Sciatic nerve (tissue), 2 donors: ENCODE results near the gene CCDC8. TPM values are rescaled to one million over a fixed set of nuclear protein-coding genes. Genes with fewer than 3 reads are reported as not detected.
A peak's percentile ranks its signal among the peaks of the same experiment; 100 is the strongest.
"Not testable (repeated sequence)": the region's sequence is repeated elsewhere in the genome, so short reads cannot be mapped to it uniquely, and the experiment has no call there.

Experiments used
- ATAC-seq: fragments of 200-7000 bp; cut with Tn5 transposase; one replicate; pipeline ENCODE4 v1.9.1; 2020; ENCODE audit warnings: mild to moderate bottlenecking, moderate library complexity
- DNase-seq: peaks from one replicate; pipeline ENCODE4 v3.0.0-alpha.2; 2020; ENCODE audit warnings: low spot score
- intact Hi-C: fragments of 100-400 bp; cut with DNase I; formaldehyde crosslinking; loops from one replicate; pipeline ENCODE4 v1.14.2; 2022
- total RNA-seq: library from RNA; stranded (reverse); fragmentation: NEBNext Ultra II Directional; extraction: Animal tissue kit (Norgen Biotek cat#: 25700); gene quantifications from one replicate; pipeline ENCODE4 v1.2.1, GENCODE V29; 2021
- donor health status: DM: no; HTN: no; CAD: no.
- donor health status: DM: no; HTN: no; CAD: no.

Gene CCDC8
- total RNA-seq, 1 donor from 2014 or later, result 9.0 TPM

DNA sequence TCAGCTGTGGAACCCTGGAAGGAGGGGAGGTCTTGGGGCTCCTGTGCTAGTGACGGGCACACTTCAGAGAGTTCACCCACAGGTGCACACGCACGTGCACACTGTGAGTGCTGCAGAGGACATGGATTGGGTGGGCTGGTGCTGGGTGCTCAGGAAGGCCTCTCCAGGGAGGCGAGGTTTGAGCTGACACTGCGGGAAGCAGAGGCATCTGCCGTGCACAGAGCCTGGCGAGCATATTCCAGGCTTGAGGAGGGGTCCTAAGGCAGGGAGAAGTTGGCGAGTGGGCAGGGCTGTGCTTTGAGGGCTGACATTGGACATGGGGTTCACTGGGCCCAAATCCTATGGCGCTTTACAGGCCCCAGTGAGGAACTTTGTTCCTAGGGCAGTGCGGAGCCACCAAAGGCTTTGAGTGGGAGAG, 25.6 kb downstream of the CCDC8 start:
- DNase-seq (no peak), ATAC-seq (no peak)
- intact Hi-C loops, result no loop called here

DNA sequence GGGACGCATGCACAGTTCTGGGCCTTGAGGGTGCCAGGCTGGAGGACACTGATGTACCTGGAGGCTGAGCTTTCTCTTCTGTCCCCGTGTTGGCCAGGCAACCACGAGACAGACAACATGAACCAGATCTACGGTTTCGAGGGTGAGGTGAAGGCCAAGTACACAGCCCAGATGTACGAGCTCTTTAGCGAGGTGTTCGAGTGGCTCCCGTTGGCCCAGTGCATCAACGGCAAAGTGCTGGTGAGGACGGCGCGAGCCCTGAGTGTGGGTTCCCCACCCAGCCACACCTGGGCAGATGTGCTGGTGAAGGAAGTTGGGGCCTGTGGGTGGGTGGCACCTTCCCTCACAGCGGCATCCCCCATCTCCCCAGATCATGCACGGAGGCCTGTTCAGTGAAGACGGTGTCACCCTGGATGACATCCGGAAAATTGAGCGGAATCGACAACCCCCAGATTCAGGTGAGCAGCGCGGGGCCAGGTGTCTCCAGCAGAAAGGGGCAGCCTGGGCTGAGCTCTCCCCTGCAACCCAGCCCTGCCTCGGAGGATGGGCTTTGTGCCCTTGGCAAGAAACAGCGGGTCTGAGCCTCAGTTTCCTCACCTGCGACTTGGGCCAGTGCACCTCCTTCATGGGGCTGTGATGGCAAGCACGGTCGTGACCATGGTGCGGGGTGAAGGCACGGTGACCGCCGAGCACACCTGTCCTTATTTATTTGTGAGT, 26.2 kb downstream of the CCDC8 start:
- intact Hi-C loops, result no loop called here
- ATAC-seq, result no peak
- peak; percentile 57 for DNase-seq

DNA sequence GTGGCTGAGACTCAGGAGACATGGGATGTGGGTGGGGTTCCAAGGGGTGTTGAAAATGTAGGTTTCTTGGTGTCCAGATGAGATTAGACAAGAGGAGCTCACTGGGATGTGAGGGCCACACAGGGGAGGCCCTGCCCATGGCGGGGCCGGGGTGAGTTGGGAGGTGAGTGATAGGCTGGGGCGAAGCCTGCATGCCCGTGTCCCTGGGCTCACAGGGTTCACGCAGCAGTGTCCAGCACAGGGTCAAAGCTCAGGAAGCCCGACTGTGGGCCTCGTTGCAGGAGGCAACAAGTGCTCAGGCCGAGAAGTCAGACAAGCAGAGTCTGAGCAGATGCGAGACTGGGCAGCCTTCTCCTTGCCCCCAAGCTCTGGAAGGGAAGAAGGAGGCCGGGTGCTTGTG, 27.2 kb downstream of the CCDC8 start:
- DNase-seq (peak; percentile 42), ATAC-seq (no peak)
- intact Hi-C loops, result no loop called here

DNA sequence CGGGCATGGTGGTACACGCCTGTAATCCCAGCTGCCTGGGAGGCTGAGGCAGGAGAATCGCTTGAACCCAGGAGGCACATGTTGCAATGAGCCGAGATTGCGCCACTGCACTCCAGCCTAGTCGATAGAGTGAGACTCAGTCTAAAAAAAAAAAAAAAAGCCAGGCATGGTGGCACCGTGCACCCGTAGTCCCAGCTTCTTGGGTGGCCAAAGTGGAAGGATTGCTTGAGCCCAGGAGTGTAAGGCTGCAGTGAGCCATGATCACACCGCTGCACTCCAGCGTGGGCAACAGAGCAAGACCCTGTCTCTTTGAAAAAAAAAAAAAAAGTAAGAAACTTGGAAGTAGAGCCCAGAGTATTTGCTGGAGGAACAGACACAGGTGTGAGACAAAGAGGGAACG, 27.7 kb downstream of the CCDC8 start:
- DNase-seq (no peak), ATAC-seq (no peak)
- intact Hi-C loops, result no loop called here

DNA sequence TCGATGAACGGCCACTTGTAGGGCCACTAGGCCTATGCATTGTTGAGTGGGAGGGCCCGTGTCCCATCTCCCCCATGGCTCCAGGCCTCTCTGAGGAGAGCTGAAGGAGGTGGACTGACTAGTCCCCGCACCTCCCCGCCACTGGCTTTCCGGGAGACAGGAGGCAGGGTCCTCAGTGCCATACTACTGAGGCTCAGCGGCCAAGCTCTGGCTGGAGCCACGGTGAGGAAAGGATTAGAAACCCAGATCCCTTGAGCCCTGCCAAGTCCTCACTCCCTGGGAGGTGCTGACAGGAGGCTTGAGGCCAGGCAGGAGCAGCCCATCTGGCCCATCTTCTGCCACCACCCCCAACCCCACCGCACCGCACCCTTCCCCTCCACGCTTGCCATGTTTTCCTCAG, 29.0 kb downstream of the CCDC8 start:
- ATAC-seq (no peak), DNase-seq (peak; percentile 47)
- intact Hi-C loops, result no loop called here

DNA sequence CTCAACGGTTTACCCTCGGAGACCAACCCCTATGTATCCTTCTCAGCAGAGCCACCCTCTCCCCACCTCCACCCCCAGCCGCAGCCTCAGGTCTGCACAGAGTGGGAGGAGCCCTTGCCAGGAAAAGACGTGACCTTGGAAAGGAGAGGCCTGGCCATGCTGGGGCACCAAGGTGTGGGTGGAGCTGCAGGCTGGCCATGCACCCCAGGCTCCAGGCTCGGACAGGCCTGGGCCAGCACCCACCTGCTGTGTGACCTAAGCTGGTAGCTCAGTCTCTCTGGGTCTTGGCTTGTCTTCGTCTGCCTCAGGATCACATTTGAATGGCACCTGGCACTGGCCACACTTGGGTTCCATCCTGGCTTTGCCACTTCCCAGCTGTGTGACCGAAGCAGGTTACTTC, 29.5 kb downstream of the CCDC8 start:
- DNase-seq (peak; percentile 42), ATAC-seq (no peak)
- intact Hi-C loops, result no loop called here

DNA sequence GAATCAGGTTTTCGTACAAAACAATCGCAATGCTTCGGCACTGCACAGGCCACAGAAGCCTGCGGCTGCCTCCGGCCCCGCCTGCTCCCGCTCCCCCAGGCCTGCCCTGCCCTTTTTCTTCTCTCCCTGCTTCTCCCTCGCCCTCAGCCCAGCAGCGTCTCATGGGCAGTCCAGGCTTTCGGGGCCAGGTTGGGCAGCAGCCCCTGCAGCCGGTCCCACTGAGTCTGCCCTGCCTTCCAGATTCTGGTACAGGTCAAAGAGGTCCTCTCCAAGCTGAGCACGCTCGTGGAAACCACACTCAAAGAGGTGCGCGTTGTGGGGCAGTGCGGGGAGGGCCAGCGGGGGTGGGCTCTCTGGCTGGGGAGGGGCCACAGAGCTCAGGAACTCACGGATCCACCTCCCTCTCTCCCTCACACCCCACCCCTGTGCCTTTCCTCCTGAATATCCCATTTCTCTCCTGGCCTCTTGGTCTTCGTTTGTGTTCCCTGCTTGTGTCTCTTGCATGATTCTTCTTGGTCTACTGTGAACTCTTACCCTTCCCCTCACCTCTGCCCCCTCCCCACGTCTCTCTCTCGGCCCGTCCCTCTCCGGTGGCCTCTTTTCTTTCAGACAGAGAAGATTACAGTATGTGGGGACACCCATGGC, 30.1 kb downstream of the CCDC8 start:
- intact Hi-C loops, result no loop called here
- DNase-seq (peak; percentile 48), ATAC-seq (no peak)

DNA sequence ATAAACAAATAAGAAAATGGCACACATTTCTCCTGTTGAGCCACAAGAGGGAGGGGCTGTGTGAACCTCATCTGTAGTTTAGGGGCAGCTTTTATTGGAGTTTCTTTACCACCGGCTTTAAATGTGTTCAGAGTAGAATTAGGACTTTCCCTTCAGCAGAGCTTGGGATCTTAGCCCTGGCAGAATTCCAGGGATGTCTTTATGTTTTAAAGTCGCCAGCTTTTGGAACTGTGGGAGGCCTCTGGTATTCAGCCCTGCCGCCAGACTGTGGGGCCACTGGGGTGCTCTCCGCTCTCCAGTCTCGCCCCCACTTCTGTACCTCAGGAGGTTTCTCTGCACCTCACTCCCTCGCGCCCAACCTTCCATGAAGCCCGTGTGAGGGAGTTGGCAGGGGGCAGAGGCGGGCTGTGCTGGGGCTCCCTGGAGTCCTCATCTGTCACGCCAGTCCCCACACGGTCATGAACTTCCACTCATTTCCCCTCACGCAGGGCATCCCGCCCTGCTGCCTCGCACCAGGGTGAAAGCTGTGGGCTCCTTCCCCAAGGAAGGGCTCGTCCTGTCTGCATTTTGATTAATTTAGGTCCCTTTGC, 31.5 kb downstream of the CCDC8 start:
- intact Hi-C loops, result no loop called here
- DNase-seq (no peak), ATAC-seq (no peak)

DNA sequence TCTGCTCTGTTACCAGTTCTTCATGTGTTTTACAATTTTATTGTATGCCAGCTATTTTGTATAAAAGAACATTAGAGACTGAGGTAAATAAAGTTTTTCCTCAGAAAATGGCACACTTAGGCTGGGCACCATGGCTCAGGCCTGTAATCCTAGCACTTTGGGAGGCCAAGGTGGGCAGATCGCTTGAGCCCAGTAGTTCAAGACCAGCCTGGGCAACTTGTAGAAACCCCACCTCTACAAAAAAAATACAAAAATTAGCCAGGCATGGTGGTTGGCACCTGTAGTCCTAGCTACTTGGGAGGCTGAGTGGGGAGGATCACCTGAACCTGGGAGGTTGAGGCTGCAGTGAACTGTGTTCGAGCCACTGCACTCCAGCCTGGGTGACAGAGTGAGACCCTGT, 32.0 kb downstream of the CCDC8 start:
- ATAC-seq (no peak), DNase-seq (no peak)
- intact Hi-C loops, result no loop called here

DNA sequence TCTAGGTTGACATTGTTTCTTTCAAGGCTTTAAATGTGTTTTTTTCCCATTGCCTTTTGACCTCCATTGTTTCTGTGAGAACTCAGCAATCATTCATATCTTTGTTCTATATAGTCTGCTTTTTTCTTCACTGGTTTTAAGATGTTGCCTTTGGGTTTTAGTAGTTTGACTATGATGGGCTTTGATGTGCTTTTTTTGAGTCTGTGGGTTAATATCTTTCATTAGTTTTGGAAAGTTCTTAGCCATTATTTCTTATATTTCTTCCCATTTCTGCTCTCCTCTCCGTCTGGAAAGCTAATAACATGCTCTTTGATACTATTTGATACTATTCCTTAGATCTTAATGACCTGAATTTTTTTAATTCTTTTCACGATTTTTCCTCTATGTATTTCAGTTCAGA, 32.7 kb downstream of the CCDC8 start:
- DNase-seq, result no peak
- no peak for ATAC-seq
- intact Hi-C loops, result no loop called here

DNA sequence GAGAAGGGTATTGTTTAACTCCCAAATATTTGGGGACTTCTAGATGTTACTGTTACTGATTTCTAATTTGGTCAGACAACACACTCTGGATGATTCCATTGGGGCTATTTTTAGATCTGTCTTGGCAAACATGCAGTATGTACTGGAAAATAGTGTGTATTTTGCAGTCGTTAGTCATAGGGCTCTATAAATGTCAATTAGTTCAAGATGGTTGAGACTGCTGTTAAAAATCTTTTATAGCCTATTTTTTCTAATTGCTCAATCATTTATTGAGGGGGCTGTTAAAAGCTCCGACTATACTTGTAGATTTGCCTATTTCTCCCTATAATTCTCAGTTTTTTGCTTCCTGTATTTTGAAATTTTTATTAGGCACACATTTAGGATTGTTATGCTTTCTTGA, 35.1 kb downstream of the CCDC8 start:
- peak; percentile 80 for ATAC-seq
- no peak for DNase-seq
- intact Hi-C loops, result no loop called here

DNA sequence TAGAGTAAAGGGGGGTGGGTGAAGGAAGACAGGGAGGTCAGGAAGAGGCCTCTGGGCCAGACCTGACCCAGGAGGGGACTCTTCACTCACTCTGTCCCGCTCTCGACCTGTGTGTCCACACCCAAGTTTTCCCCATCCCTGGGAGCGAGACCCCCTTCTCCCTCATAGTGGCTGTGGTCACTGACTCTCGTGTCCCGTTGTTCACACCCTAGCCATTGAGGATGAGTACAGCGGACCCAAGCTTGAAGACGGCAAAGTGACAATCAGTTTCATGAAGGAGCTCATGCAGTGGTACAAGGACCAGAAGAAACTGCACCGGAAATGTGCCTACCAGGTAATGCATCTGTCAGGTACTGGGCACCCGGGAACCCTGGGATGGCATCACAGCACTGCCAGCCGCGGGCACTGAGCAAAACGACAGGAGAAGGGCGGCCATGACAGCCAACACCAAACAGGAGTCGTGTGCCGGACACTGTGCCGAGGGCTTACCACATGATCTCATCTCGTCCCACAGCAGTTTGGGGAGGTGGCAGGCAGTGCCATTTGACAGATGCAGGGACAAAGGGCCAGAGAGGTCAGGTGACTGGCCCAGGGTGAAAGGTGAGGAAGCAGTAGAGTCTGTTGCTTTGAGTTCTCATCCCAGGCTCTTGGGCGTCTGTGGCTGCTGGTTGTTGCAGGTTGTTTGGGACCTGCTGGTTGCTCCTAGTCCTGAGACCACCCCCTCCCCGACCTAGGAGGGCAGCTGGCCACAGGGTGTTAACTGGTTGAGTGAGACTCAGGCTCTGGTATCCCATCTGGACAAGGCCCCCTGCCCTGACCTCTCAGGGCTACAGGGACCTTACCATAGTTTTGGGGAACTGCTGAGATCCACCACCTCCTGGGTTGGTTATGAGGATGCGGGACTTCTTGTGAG, 36.9 kb downstream of the CCDC8 start:
- intact Hi-C loops, result no loop called here
- no peak for ATAC-seq
- DNase-seq, result peak; percentile 56

DNA sequence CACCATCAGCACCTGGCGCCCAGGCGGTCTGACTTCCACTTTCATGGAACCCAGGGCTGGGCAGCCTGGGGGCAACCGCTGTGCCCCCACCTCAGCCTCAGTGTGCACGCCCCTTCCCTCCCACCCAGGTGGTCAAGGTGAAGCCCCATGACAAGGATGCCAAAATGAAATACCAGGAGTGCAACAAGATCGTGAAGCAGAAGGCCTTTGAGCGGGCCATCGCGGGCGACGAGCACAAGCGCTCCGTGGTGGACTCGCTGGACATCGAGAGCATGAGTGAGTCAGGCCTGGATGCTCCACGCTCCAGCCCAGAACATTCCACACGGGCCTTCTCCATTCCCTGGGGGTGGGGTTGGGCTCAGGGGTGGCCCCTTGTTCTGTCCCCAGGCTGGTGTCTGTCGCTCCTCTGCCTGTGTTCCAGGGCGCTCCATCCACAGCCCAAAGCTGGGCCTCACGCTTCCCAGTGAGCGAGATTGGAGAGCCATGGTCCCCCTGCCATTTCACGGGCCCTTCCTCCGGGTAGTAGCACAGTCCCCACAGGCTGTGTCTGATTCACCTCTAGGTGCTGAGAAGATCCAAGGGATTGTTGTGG, 37.8 kb downstream of the CCDC8 start:
- ATAC-seq, intact Hi-C loops: not testable (repeated sequence)
- peak; percentile 31 for DNase-seq

DNA sequence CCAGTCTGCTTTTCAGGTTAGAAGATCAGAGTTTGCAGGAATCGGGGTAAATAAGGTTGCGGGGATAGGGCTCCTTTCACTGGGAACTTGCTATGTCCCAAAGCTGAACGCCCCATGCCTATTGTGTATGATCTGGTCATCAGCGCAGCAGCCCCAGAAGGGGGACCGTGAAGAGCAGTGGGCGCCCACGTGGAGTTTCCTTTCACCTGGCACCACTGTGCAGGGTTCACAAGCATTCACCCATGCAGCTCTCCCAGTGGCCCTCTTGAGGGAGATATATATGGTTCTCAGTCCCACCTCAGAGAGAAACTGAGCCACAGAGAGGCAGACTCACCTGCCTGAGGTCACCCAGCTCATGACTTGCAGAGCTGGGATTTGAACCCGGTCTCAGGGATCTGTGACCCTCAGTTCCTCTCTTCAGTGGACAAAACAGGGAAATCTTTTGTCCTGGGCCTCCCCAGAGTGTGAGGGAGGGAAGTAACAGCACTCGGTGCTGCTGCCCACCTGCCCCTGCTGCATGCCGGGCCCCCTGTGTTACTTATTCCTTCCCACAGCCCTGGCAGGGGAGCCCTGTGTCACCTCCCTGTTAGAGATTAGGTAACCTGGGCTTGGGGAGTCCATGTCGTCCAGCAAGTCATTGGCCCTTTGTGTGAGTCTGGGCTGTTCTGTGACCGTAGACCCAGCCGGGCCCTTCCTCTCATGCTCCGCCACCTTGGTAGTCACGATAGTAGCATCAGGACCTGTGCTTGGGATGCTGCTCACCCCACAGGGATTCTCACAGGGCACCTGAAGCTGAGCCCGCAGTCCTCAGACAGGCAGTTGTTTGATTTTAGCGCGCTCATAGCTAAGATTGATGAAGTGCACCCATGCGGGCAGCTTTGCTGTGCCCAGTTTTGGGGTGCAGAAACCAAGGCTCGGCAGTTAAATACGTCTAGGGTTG, 38.6 kb downstream of the CCDC8 start:
- intact Hi-C loops, result no loop called here
- DNase-seq, result peak; percentile 51
- ATAC-seq, result no peak

DNA sequence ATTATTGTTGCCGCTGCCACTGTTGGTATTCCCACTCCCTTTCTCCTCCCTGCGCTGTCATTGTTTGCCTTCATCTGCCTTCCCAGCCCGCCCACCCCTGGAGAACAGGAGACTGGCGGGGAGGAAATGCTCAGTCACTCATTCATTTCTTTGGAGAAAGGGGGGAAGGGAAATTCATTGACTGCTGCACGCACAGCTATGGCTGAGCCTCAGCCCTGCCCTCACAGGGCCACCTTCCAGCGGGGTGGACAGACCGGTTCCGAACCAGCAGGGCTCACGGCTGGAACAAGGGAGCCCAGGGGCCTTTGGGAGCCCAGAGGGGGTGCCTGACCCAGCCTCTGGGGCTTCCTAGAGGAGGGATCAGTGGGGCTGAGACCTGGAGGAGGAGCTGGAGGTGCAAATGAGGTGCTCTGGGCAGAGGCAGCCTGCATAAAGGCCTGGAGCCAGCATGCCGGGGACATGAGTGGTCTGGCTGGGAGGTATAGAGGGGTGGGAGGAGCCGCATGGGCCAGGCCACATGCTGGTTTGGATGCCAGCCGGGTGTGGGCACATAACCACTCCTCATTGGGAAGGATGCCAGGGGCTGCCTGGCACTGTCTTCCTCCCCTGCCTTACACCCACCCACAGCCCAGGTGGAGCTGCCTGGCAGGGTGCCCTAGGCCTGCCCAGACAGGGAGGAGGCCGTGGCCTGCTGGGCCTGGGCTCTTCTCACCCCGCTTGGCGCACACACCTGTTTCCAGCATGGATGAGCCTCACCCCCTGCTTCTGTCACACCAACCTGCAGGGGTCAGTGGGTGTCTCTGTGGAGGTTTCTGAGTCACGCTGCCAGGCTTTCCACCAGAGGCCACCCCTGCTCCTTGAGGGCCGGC, 39.6 kb downstream of the CCDC8 start:
- ATAC-seq (peak; percentile 21), DNase-seq (peak; percentile 65)
- intact Hi-C loops, result no loop called here

DNA sequence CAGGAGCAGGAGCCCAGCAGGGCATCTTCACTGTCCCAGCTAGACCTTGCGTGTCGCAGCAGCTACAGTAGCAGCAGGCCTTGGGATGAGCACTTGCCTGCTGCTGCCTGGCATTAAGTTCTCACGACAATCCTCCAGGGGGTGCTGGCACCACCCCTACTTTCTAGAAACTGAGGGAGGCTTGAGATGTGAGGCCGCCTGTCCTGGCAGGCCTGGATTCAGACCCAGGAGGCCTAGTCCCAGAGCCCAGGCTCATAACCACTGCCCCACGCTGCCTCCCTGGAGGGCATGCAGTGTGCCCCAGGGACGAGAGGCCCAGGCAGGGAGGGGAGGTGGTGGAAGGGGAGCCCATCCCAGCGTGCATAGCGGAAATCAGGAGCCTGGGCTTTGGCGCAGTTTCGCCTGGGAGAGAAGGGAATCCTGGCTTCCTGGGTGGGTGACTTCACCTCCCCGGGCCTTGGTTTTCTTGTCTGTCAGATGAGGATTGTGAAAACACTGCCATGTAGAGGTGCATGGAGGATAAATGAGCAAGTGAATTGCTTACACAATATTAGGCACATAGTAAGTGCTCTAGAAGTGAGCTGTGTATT, 40.4 kb downstream of the CCDC8 start:
- intact Hi-C loops, result no loop called here
- DNase-seq (peak; percentile 50), ATAC-seq (no peak)

DNA sequence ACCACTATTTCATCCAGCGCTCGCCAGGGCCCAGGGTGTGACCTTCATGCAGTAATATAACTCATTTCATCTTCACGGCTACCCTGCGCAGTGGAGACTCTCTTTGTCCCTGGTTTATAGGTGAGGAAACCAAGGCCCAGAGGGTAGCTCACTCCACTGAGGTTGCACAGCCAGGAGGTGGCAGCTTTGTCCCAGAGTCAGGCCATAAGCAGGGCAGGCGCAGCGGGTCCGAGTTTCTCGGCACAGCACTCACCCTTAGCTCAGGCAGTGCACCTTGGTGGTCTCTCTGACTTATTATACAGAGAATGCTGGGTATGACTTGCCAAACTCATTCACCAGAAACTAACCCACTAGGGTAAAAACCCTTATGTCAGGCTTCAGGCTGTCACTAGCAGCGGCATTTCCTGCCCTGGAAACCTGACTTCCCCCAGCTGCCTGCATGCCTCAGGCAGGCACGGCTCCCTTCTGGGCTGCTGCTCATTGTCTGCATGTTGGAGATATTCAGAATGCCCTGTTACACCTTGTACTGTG, 41.9 kb downstream of the CCDC8 start:
- intact Hi-C loops, result no loop called here
- DNase-seq (no peak), ATAC-seq (no peak)
